ENCODE measurements around the gene COL20A1.

Gene COL20A1

GRCh38 chr20:63381781-63382431 lies 88.9 kb downstream of the COL20A1 start:
- H3K36me3 Mint-ChIP-seq (ENCODE audit: low read depth), result peaks cover 2% of the 10 kb centered on the region
- no peak overlapping the region for H3K4me3 Mint-ChIP-seq
- H3K27ac Mint-ChIP-seq, result no peak overlapping the region
- H3K9me3 Mint-ChIP-seq, result peaks cover 19% of the 10 kb centered on the region
- H3K4me1 Mint-ChIP-seq (ENCODE audit: low read depth), result no peaks in the 10 kb centered on the region
- peaks cover 3% of the 10 kb centered on the region for H3K27me3 Mint-ChIP-seq (ENCODE audit: low read depth)

DNA sequence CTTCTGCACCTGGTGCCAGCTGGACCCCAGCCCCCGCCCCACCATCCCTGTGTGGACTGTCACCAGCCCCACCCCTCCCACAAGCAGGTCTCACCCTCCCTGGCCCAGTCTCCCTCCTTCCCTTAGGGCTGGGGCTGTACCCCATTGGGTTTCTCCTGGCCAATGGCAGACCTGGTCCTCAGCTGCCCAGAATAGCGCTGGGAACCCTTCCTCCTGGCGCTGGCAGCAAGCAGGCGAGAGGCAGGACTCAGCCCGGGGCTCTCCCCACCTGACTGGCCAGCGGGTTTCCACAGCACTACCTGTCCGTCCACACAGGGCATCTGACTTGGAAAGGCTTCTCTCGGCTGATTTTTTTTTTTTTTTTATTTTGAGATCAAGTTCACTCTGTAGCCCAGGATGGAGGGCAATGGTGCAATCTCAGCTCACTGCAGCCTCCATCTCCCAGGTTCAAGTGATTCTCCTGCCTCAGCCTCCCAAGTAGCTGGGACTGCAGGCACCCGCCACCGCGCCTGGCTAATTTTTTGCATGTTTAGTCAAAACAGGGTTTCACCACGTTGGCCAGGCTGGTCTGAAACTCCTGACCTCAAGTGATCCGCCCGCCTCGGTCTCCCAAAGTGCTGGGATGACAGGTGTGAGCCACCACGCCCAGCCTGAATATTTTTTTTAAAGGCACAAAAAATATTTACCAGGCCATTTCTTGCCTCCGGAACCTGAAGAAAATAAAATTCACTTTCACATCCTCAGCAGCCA lies 89.7 kb downstream of the COL20A1 start:
- peaks cover 27% of the 10 kb centered on the region for H3K9me3 Mint-ChIP-seq
- H3K4me3 Mint-ChIP-seq, result no peak overlapping the region
- no peaks in the 10 kb centered on the region for H3K4me1 Mint-ChIP-seq (ENCODE audit: low read depth)
- peaks cover 2% of the 10 kb centered on the region for H3K36me3 Mint-ChIP-seq (ENCODE audit: low read depth)
- no peaks in the 10 kb centered on the region for H3K27me3 Mint-ChIP-seq (ENCODE audit: low read depth)
- H3K27ac Mint-ChIP-seq, result no peak overlapping the region

DNA sequence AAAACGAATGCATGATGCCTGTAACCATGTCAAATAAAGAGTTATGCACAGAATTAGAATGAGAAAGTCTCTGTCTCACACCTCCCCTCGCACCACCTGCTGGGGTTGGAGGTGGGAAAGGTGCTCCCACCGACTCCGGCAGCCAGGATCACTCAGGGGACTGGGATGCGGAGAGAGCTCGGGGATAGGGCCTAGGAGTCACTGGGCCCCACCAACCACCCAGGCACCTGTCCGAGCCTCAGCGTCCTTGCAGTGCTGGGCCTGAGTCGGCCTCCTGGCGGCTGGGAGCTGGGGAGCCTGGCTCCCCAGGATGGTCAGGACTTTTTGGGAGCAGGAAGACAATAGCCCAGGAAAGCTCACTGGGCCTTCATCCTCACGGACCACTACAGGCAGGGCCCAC lies 90.6 kb downstream of the COL20A1 start:
- Mint-ChIP-seq H3K36me3 (ENCODE audit: low read depth) (peaks cover 2% of the 10 kb centered on the region), H3K27me3 (ENCODE audit: low read depth) (no peaks in the 10 kb centered on the region), H3K27ac (no peak overlapping the region), H3K9me3 (peaks cover 32% of the 10 kb centered on the region), H3K4me3 (no peak overlapping the region), H3K4me1 (ENCODE audit: low read depth) (no peaks in the 10 kb centered on the region)

DNA sequence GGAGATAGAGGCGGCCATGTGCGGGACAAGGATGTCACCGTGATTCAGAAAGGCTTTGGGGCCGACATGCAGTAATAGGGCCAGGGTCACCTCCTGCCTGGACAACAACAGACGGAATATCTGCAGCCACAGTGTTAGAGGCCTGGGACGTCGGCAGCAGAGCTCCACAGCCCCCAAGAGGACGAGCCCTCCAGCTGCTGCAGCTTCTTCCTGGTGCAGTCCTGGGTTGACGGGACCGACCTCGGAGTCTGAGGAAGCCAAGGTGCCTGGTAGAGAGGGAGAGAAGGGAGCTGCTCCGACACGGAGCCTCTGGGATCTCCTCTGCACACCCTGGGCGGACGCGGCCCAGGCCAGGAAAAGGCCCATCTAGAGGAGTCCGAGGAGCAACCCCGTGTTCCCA lies 91.3 kb downstream of the COL20A1 start:
- H3K4me3 Mint-ChIP-seq, result no peak overlapping the region
- no peak overlapping the region for H3K27ac Mint-ChIP-seq
- H3K4me1 Mint-ChIP-seq (ENCODE audit: low read depth), result no peaks in the 10 kb centered on the region
- peaks cover 32% of the 10 kb centered on the region for H3K9me3 Mint-ChIP-seq
- peaks cover 2% of the 10 kb centered on the region for H3K36me3 Mint-ChIP-seq (ENCODE audit: low read depth)
- peaks cover 2% of the 10 kb centered on the region for H3K27me3 Mint-ChIP-seq (ENCODE audit: low read depth)

Measured in T-helper 1 cell treated with Interleukin-12 subunit alpha and Interleukin-12 subunit beta and Interleukin-4 antibody, amounts not matched to agents 30 μg/mL and 1 μg/mL, for 36 hours (primary cell).